Occipital lobe (tissue), 2 donors: Measurements from ENCODE around the gene CALCOCO1. TPM values are rescaled to one million over a fixed set of nuclear protein-coding genes. Genes with fewer than 3 reads are reported as not detected.
"Not testable (repeated sequence)": the region's sequence is repeated elsewhere in the genome, so short reads cannot be mapped to it uniquely, and the experiment has no call there.

Experiments
- DNase-seq: peaks from one replicate; lab custom pipeline; 2025; lab: John Stamatoyannopoulos, UW
- total RNA-seq: library from RNA; depleted of rRNA; stranded (reverse); fragments of >200 nt; gene quantifications from one replicate; pipeline ENCODE4 v1.2.3, GENCODE V29; 2014

The CALCOCO1 gene
- total RNA-seq, 1 donor from 2014 or later: 69.7 TPM

- no peak for DNase-seq
These were observed 30.5 kb downstream of the CALCOCO1 start for GRCh38 chr12:53696655-53697331.

- peak; percentile 56 for DNase-seq
These were observed 31.0 kb downstream of the CALCOCO1 start for GRCh38 chr12:53696285-53696654.

GRCh38 chr12:53695152-53696145, 31.8 kb downstream of the CALCOCO1 start:
- DNase-seq: no peak

GRCh38 chr12:53694756-53695151, 32.5 kb downstream of the CALCOCO1 start:
- no peak for DNase-seq

- DNase-seq: no peak
These were observed 39.1 kb downstream of the CALCOCO1 start for GRCh38 chr12:53688134-53688533.

- DNase-seq: no peak
These were observed 40.8 kb downstream of the CALCOCO1 start for GRCh38 chr12:53686436-53686835.

GRCh38 chr12:53684654-53685220, 42.5 kb downstream of the CALCOCO1 start:
- DNase-seq: no peak

GRCh38 chr12:53683983-53684382, 43.3 kb downstream of the CALCOCO1 start:
- DNase-seq: no peak

- no peak for DNase-seq
These were observed 43.8 kb downstream of the CALCOCO1 start for GRCh38 chr12:53683494-53683893.

- not testable (repeated sequence) for DNase-seq
These were observed 47.2 kb downstream of the CALCOCO1 start for GRCh38 chr12:53680061-53680460.

- DNase-seq: no peak
These were observed 49.5 kb downstream of the CALCOCO1 start for GRCh38 chr12:53677800-53678148.

GRCh38 chr12:53677016-53677799, 50.0 kb downstream of the CALCOCO1 start:
- no peak for DNase-seq

- DNase-seq: no peak
These were observed 50.6 kb downstream of the CALCOCO1 start for GRCh38 chr12:53676656-53677015.

- DNase-seq: peak; percentile 98
These were observed 51.3 kb downstream of the CALCOCO1 start, which contains the start of gene ATP5MC2 for GRCh38 chr12:53675701-53676607. TSS of gene ATP5MC2 (minus strand) at chr12:53676083. CDS start at chr12:53672614, 3,469 bp downstream.

GRCh38 chr12:53674977-53675700, 52.1 kb downstream of the CALCOCO1 start:
- DNase-seq: no peak

- no peak for DNase-seq
These were observed 56.3 kb downstream of the CALCOCO1 start for GRCh38 chr12:53670971-53671370.

- no peak for DNase-seq
These were observed 56.9 kb downstream of the CALCOCO1 start for GRCh38 chr12:53670308-53670707.

GRCh38 chr12:53667080-53667479, 60.2 kb downstream of the CALCOCO1 start:
- DNase-seq: no peak

- DNase-seq: no peak
These were observed 62.3 kb downstream of the CALCOCO1 start for GRCh38 chr12:53664936-53665335.

GRCh38 chr12:53664191-53664590, 63.1 kb downstream of the CALCOCO1 start:
- DNase-seq: no peak
